K562 (cell line): ENCODE data around the gene RPS6KL1. TPM values are rescaled to one million over a fixed set of nuclear protein-coding genes. Genes with fewer than 3 reads are reported as not detected.

Experiments
- ATAC-seq: fragments of 200-7000 bp; cut with Tn5 transposase; 3 replicates; pipeline ENCODE4 v1.9.1; 2020; ENCODE audit warnings: moderate library complexity
- BruUV-seq: library from RNA; stranded (reverse); fragments of 400-500 nt; replicated peaks from 2 replicates; lab custom pipeline; 2021; lab: Mats Ljungman, UMichigan
- CTCF ChIA-PET: fragments of 300-600 bp; formaldehyde crosslinking; extraction: SDS; loops from one replicate; lab custom pipeline; 2021; ENCODE audit warnings: low intra/inter-chr PET ratio; lab: Yijun Ruan, JAX
- POLR2A ChIA-PET: fragments of 300-600, 350-650 bp; sonication (Branson Sonifier 250); formaldehyde crosslinking; extraction: SDS; loops from one replicate; lab custom pipeline; 2021; ENCODE audit warnings: antibody characterized with exemption, inconsistent platforms; lab: Yijun Ruan, JAX
- DNase-seq, 4 experiments: peaks; one replicate each; pipeline versions ENCODE4 v3.0.0 to v3.0.0-alpha.2; 2011 to 2018; ENCODE audit warnings: low spot score in 3 of 4, mixed read lengths in 3 of 4; ENCODE audit errors: extremely low read depth in 1 of 4
- FAIRE-seq: peaks from 2 replicates; lab custom pipeline; 2011; peaks lifted over from hg19 to GRCh38; lab: Jason Lieb, UNC
- H2AFZ ChIP-seq: 2 replicates; pipeline ENCODE4 v1.6.0; 2011; ENCODE audit warnings: low read depth, low read length, control low read depth, inconsistent platforms
- H3K27ac ChIP-seq: fragments of 200-600 bp; 3 replicates; pipeline ENCODE4 v1.8.0; 2011; ENCODE audit warnings: low read depth, mild to moderate bottlenecking, control low read depth, inconsistent platforms, low read length, moderate library complexity, mixed read lengths; ENCODE audit errors: extremely low read depth
- H3K27me3 ChIP-seq, 2 experiments: fragments of 300-600 bp in 1 of 2; 2 replicates in 1 of 2; 3 replicates in 1 of 2; pipeline versions ENCODE4 v1.6.0 to v1.8.0; 2011; ENCODE audit warnings: inconsistent platforms in 2 of 2, low read length in 2 of 2, mild to moderate bottlenecking in 1 of 2, mixed read lengths in 1 of 2, moderate library complexity in 1 of 2; ENCODE audit not compliant: control insufficient read depth in 2 of 2, insufficient read depth in 2 of 2
- H3K36me3 ChIP-seq: fragments of 300-600 bp; 3 replicates; pipeline ENCODE4 v1.8.0; 2011; ENCODE audit warnings: mild to moderate bottlenecking, low read length, inconsistent platforms; ENCODE audit not compliant: control insufficient read depth, insufficient read depth
- H3K4me1 ChIP-seq, 2 experiments: fragments of 200-600 bp in 1 of 2; replicated peaks in 1 of 2; 2 replicates in 1 of 2; 3 replicates in 1 of 2; pipeline versions ENCODE4 v1.5.1 to v1.8.0; 2011; ENCODE audit warnings: inconsistent platforms in 2 of 2, low read length in 2 of 2, mild to moderate bottlenecking in 1 of 2, mixed read lengths in 1 of 2, moderate library complexity in 1 of 2; ENCODE audit not compliant: control insufficient read depth in 2 of 2, insufficient read depth in 2 of 2
- H3K4me2 ChIP-seq: 2 replicates; pipeline ENCODE4 v1.6.1; 2011; ENCODE audit warnings: low read length, control low read depth, inconsistent platforms, mixed read lengths; ENCODE audit not compliant: insufficient read depth
- H3K4me3 ChIP-seq: fragments of 200-600 bp; sonication (generic), shearing (Covaris generic); 2 replicates; pipeline ENCODE4 v1.5.1; 2016; ENCODE audit warnings: control low read depth, inconsistent platforms
- H3K79me2 ChIP-seq: fragments of 200-600 bp; 3 replicates; pipeline ENCODE4 v1.8.0; 2011; ENCODE audit warnings: low read length, inconsistent platforms; ENCODE audit not compliant: control insufficient read depth, insufficient read depth
- H3K9ac ChIP-seq, 2 experiments: 2 replicates each; pipeline versions ENCODE4 v1.6.0 to v1.6.1; 2011; ENCODE audit warnings: low read depth in 2 of 2, low read length in 2 of 2, control low read depth in 1 of 2, inconsistent platforms in 1 of 2, mild to moderate bottlenecking in 1 of 2, mixed read lengths in 1 of 2; ENCODE audit not compliant: insufficient read depth in 1 of 2
- H3K9me1 ChIP-seq: one replicate; pipeline ENCODE4 v1.6.0; 2011; ENCODE audit warnings: inconsistent platforms, mild to moderate bottlenecking, low read length, moderate library complexity; ENCODE audit not compliant: control insufficient read depth, insufficient read depth
- H3K9me3 ChIP-seq: replicated peaks from 2 replicates; pipeline ENCODE4 v1.5.1; 2011; ENCODE audit warnings: low read depth, low read length, inconsistent platforms; ENCODE audit not compliant: control insufficient read depth, insufficient read depth
- H4K20me1 ChIP-seq: replicated peaks from 2 replicates; pipeline ENCODE4 v1.6.1; 2011; ENCODE audit warnings: low read length, inconsistent platforms, mixed read lengths; ENCODE audit not compliant: control insufficient read depth, insufficient read depth
- CTCF ChIP-seq, 3 experiments: IDR thresholded peaks in 2 of 3; conservative IDR thresholded peaks in 1 of 3; 2 replicates each; pipeline ENCODE4 v1.5.1; 2011 to 2012; ENCODE audit warnings: low read length in 3 of 3, mild to moderate bottlenecking in 3 of 3, control low read depth in 2 of 3, improper control_type of control experiment in 1 of 3, inconsistent platforms in 1 of 3, low read depth in 1 of 3, mixed read lengths in 1 of 3, moderate library complexity in 1 of 3; ENCODE audit not compliant: insufficient read depth in 2 of 3
- GABPA ChIP-seq: fragments of 200-800 bp; sonication (Bioruptor generic); conservative IDR thresholded peaks from 2 replicates; pipeline ENCODE4 v1.6.1; 2016; ENCODE audit warnings: low read depth, missing genetic modification characterization, missing compliant biosample characterization
- HNRNPLL ChIP-seq: fragments of 200-400 bp; formaldehyde crosslinking; IDR thresholded peaks from 2 replicates; pipeline ENCODE4 v1.6.1; 2017; ENCODE audit warnings: low read length, low read depth, mild to moderate bottlenecking; ENCODE audit not compliant: poor library complexity, severe bottlenecking
- NELFE ChIP-seq: IDR thresholded peaks from 2 replicates; pipeline ENCODE4 v1.6.1; 2011; ENCODE audit warnings: mild to moderate bottlenecking; ENCODE audit not compliant: insufficient read depth, insufficient read length
- NFXL1 ChIP-seq: fragments of 450-650 bp; formaldehyde crosslinking; IDR thresholded peaks from 2 replicates; pipeline ENCODE4 v1.4.0; 2021; ENCODE audit warnings: mild to moderate bottlenecking
- PHF8 ChIP-seq: fragments of 200-600 bp; sonication (generic); IDR thresholded peaks from 2 replicates; pipeline ENCODE4 v1.6.1; 2012; ENCODE audit warnings: mixed run types, mild to moderate bottlenecking, inconsistent platforms, low read length, moderate library complexity, borderline replicate concordance
- RFX1 ChIP-seq: fragments of 450-650 bp; IDR thresholded peaks from 2 replicates; pipeline ENCODE4 v1.6.1; 2016; ENCODE audit warnings: mild to moderate bottlenecking, moderate library complexity
- ZBTB33 ChIP-seq: sonication (generic); formaldehyde crosslinking; IDR thresholded peaks from 2 replicates; pipeline ENCODE4 v1.8.1; 2023; ENCODE audit warnings: mild to moderate bottlenecking, missing genetic modification reagents
- ZC3H11A ChIP-seq: IDR thresholded peaks from 2 replicates; pipeline ENCODE4 v1.6.1; 2012; ENCODE audit warnings: low read depth, low read length, improper control_type of control experiment
- ZFP30 ChIP-seq: fragments of 250-450 bp; sonication (Bioruptor Pico); IDR thresholded peaks from 2 replicates; pipeline ENCODE4 v1.8.0; 2022; ENCODE audit warnings: moderate library complexity, mild to moderate bottlenecking, inconsistent platforms, borderline replicate concordance
- ZNF274 ChIP-seq: IDR thresholded peaks from 2 replicates; pipeline ENCODE4 v1.6.1; 2011; ENCODE audit warnings: low read depth, mild to moderate bottlenecking, low read length, moderate library complexity, borderline replicate concordance
- ZNF316 ChIP-seq: fragments of 450-650 bp; IDR thresholded peaks from 2 replicates; pipeline ENCODE4 v1.6.1; 2016
- ZNF436 ChIP-seq: fragments of 250-450, 450-650 bp; sonication (Bioruptor Pico); formaldehyde crosslinking; IDR thresholded peaks from 2 replicates; pipeline ENCODE4 v1.7.0; 2020; ENCODE audit warnings: mild to moderate bottlenecking
- ZNF668 ChIP-seq: fragments of 250-450 bp; sonication (Bioruptor Pico); IDR thresholded peaks from 2 replicates; pipeline ENCODE4 v1.8.0; 2022; ENCODE audit warnings: mild to moderate bottlenecking, inconsistent platforms
- WGBS: fragments of 100-300 bp; shearing (Covaris generic); methylation state at CpG from one replicate; pipeline ENCODE4 v1.1.6; 2016; ENCODE audit warnings: low coverage, mixed read lengths; ENCODE audit not compliant: insufficient coverage; ENCODE audit errors: missing lambda C conversion rate; 5-methylcytosine and 5-hydroxymethylcytosine counted together
- in situ Hi-C: fragments of 300-500 bp; cut with MboI; formaldehyde crosslinking; loops from 4 replicates; pipeline ENCODE4 v1.15.0; 2018; ENCODE audit warnings: inconsistent platforms, mixed read lengths
- intact Hi-C: fragments of 100-400 bp; cut with micrococcal nuclease; formaldehyde crosslinking; loops from 2 replicates; pipeline ENCODE4 v1.14.2; 2022
- polyA plus RNA-seq, 8 experiments: library from polyadenylated mRNA; depleted of rRNA in 4 of 8; stranded (reverse) in 5 of 8; unstranded in 3 of 8; fragments of >200 nt; fragmentation: Nextera tagmentation in 2 of 8; fragmentation: Illumina TruSeq in 1 of 8; extraction: Ambion mirVana in 2 of 8; extraction: Trizol in 1 of 8; gene quantifications; 2 replicates each; pipeline versions ENCODE4 v1.2.1 to v1.2.3, GENCODE V29; 2011 to 2014; ENCODE audit warnings: inconsistent platforms in 1 of 8, missing spikeins in 1 of 8
- total RNA-seq, 7 experiments: library from RNA; depleted of rRNA in 6 of 7; stranded (reverse); fragments of >200 nt in 6 of 7; fragmentation: Illumina TruSeq in 2 of 7; extraction: Trizol in 2 of 7; gene quantifications; 2 replicates each; pipeline versions ENCODE4 v1.2.1 to v1.2.3, GENCODE V29; 2011 to 2021; ENCODE audit warnings: low replicate concordance in 1 of 7
- TF ChIP-seq, protein P1 (sequence below), 3 experiments: fragments of 200-800 bp in 1 of 3; sonication (Bioruptor generic) in 1 of 3; sonication (generic) in 1 of 3; formaldehyde crosslinking in 1 of 3; IDR thresholded peaks; 2 replicates each; pipeline versions ENCODE4 v1.6.1 to v1.8.0; 2016 to 2022; ENCODE audit warnings: mild to moderate bottlenecking in 2 of 3, missing compliant biosample characterization in 2 of 3, missing genetic modification characterization in 2 of 3, missing genetic modification reagents in 1 of 3
- TF ChIP-seq, protein P2 (sequence below): fragments of 450-650 bp; IDR thresholded peaks from 2 replicates; pipeline ENCODE4 v1.6.1; 2017; ENCODE audit warnings: mild to moderate bottlenecking, moderate library complexity

Gene RPS6KL1
- total and polyA plus RNA-seq, 9 of the 15 experiments (the other 6 are each of a cell fraction or from before 2014, with no cell fraction given): 0.91 to 15.5 (median 8.1) TPM

- intact Hi-C loops: loop anchor here (10.0 kb wide), 1 partner anchor 393 kb away; no protein-coding TSS in a partner anchor
- TF ChIP-seq NFXL1 (no peak), ZNF316 (no peak), ZNF668 (CRISPR knock-in tag) (no peak), RFX1 (no peak), PHF8 (no peak), ZC3H11A (no peak), NELFE (no peak), ZBTB33 (CRISPR knock-in tag) (no peak), ZNF274 (no peak), ZFP30 (CRISPR knock-in tag) (no peak), ZNF436 (CRISPR knock-in tag) (no peak), CTCF (IDR thresholded peaks at IDR 0.05 in 2 of 3, conservative IDR thresholded peaks at IDR 0.05 in 1 of 3; ENCODE audit: insufficient read depth in 2 of 3, low read depth in 1 of 3, low read length in 3 of 3) (no peak), HNRNPLL (no peak), GABPA (tag) (no peak)
- TF ChIP-seq, protein P1, sequence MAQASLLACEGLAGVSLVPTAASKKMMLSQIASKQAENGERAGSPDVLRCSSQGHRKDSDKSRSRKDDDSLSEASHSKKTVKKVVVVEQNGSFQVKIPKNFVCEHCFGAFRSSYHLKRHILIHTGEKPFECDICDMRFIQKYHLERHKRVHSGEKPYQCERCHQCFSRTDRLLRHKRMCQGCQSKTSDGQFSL (CRISPR knock-in tag; IDR thresholded peaks at IDR 0.05): no peak
- TF ChIP-seq, protein P1 (tag; IDR thresholded peaks at IDR 0.05): no peak
- TF ChIP-seq, protein P2, sequence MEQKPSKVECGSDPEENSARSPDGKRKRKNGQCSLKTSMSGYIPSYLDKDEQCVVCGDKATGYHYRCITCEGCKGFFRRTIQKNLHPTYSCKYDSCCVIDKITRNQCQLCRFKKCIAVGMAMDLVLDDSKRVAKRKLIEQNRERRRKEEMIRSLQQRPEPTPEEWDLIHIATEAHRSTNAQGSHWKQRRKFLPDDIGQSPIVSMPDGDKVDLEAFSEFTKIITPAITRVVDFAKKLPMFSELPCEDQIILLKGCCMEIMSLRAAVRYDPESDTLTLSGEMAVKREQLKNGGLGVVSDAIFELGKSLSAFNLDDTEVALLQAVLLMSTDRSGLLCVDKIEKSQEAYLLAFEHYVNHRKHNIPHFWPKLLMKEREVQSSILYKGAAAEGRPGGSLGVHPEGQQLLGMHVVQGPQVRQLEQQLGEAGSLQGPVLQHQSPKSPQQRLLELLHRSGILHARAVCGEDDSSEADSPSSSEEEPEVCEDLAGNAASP: no peak
- Histone ChIP-seq H2AFZ (no peak overlapping the region), H3K36me3 (no peaks in the 10 kb centered on the region), H3K4me3 (no peak overlapping the region), H3K27me3 (no peaks in the 10 kb centered on the region), H3K4me2 (no peak overlapping the region), H3K79me2 (no peaks in the 10 kb centered on the region), H3K27ac (no peak overlapping the region), H3K9me1 (no peaks in the 10 kb centered on the region), H3K4me1 (peaks cover 6 to 32% of the 10 kb centered on the region in 2 experiments; a peak in 2 of 5 replicates), H4K20me1 (no peaks in the 10 kb centered on the region), H3K9me3 (no peaks in the 10 kb centered on the region), H3K9ac (peak overlapping the region in 1 of 2 experiments; percentile 52; a peak in 2 of 4 replicates)
- ChIA-PET CTCF (no interaction called here), POLR2A (interaction anchor here (0.8 kb wide), 2 partner anchors 94 to 206 kb away, joined by 3 read pairs; no protein-coding TSS in a partner anchor)
- BruUV-seq: no TSS peak
- DNase-seq (no peak), FAIRE-seq (no peak), ATAC-seq (no peak)
- 55% methylated on average over 5 of the region's 6 CpGs for WGBS
- in situ Hi-C loops: loop anchor here (10.0 kb wide), 1 partner anchor 163 kb away; no protein-coding TSS in a partner anchor
Observed at GRCh38 chr14:74912111-74912510, 10.9 kb downstream of the RPS6KL1 start.
